Measurements from ENCODE around the gene ZNF791.

GRCh38 chr19:12660980-12661379, 50.3 kb downstream of the ZNF791 start:
- TF ChIP-seq CTCF (conservative IDR thresholded peaks at IDR 0.05; ENCODE audit: low read depth, low read length) (no peak), EZH2 (IDR thresholded peaks at IDR 0.05; ENCODE audit: borderline replicate concordance, low read depth, low read length, poor library complexity, severe bottlenecking) (no peak)

Measured in A673 (cell line).